Activated T-cell treated with anti-CD3 and anti-CD28 coated beads, Interleukin-2, amount 50 U/mL, for 24 hours (primary cell): ENCODE results near the gene FRMD1.

Experiments
- DNase-seq: peaks from one replicate; pipeline ENCODE4 v3.0.0-alpha.2; 2020
- H3K27ac Mint-ChIP-seq: 2 replicates; pipeline ENCODE4 v1.8.0; 2020; ENCODE audit warnings: mild to moderate bottlenecking, mixed read lengths
- H3K27me3 Mint-ChIP-seq: 2 replicates; pipeline ENCODE4 v1.8.0; 2020; ENCODE audit warnings: mixed read lengths
- H3K36me3 Mint-ChIP-seq: 2 replicates; pipeline ENCODE4 v1.8.0; 2020; ENCODE audit warnings: low read depth, mixed read lengths
- H3K4me1 Mint-ChIP-seq: 2 replicates; pipeline ENCODE4 v1.8.0; 2020; ENCODE audit warnings: low read depth, mixed read lengths
- H3K4me3 Mint-ChIP-seq: 2 replicates; pipeline ENCODE4 v1.8.0; 2020; ENCODE audit warnings: mild to moderate bottlenecking, moderate library complexity, mixed read lengths
- H3K9me3 Mint-ChIP-seq: 2 replicates; pipeline ENCODE4 v1.8.0; 2020; ENCODE audit warnings: mixed read lengths

FRMD1 gene

GRCh38 chr6:168042426-168043192, 36.4 kb downstream of the FRMD1 start:
- DNase-seq: no peak
- peaks cover 22% of the 10 kb centered on the region for H3K9me3 Mint-ChIP-seq
- no peak overlapping the region for H3K4me3 Mint-ChIP-seq
- H3K27ac Mint-ChIP-seq: no peak overlapping the region
- no peaks in the 10 kb centered on the region for H3K4me1 Mint-ChIP-seq
- H3K36me3 Mint-ChIP-seq: peaks cover 4% of the 10 kb centered on the region
- peaks cover 9% of the 10 kb centered on the region for H3K27me3 Mint-ChIP-seq

DNA sequence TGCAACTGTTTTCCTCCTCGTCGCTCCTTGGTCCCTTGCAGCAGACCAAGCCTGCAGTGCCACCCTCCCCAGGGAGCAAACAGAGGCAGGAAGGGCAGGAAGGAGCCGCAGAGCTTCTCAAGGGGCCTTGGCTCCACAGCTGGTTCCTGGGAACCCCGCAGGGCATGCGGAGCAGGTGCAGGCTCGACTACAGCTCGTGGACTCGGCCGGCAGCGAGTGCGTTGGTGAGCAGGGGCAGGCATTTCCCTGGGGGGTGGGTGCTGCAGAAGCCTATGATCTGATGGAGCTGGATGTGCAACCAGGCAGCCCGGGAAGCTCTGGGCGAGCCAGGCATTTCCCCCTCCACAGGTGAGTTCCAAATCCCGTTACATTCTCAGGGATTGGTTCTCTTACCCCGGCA, 37.1 kb downstream of the FRMD1 start:
- Mint-ChIP-seq H3K4me1 (no peaks in the 10 kb centered on the region), H3K36me3 (peaks cover 4% of the 10 kb centered on the region), H3K4me3 (no peak overlapping the region), H3K27me3 (peaks cover 16% of the 10 kb centered on the region), H3K27ac (no peak overlapping the region), H3K9me3 (peaks cover 22% of the 10 kb centered on the region)
- peak; percentile 18 for DNase-seq

DNA sequence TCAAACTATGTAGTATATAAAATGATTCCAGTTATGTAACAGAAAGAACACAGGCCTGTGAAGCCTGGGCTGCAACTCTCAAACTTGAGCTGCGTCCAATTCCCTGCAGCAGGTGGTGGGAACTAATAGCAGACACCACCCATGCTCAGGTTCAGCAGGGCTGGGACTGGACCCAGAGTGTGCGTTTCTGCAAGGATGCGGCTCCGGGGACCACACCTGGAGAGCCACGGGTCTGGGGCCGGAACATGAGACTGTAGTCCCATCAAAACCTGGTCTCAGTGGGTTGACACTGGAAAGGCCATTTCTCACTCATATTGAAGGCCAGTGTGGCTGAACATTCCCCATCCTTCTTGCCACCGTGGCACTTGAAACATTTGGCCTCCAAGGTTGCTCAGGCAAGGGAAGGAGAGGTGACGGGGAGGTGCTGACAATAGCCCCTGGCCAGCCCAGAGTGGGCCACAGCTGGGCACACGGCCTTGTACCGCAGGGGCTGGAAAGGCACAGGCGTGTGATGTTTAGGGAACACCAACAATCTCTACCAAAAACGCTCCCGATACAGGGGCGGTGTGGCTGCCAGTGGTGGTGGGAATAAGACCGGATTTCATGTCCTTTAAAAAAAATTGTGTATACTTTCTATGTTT, 38.0 kb downstream of the FRMD1 start:
- Mint-ChIP-seq H3K4me1 (peaks cover 2% of the 10 kb centered on the region), H3K9me3 (peaks cover 22% of the 10 kb centered on the region), H3K27ac (no peak overlapping the region)

GRCh38 chr6:168039849-168040248, 39.2 kb downstream of the FRMD1 start:
- peaks cover 36% of the 10 kb centered on the region for H3K27me3 Mint-ChIP-seq
- peaks cover 4% of the 10 kb centered on the region for H3K36me3 Mint-ChIP-seq
- H3K4me1 Mint-ChIP-seq: peaks cover 11% of the 10 kb centered on the region
- no peak for DNase-seq
- peaks cover 22% of the 10 kb centered on the region for H3K9me3 Mint-ChIP-seq
- H3K27ac Mint-ChIP-seq: no peak overlapping the region
- H3K4me3 Mint-ChIP-seq: no peak overlapping the region

More for the DNA sequence above, 38.0 kb downstream of the FRMD1 start:
- H3K36me3 Mint-ChIP-seq: peaks cover 4% of the 10 kb centered on the region
- no peak for DNase-seq
- no peak overlapping the region for H3K4me3 Mint-ChIP-seq
- peaks cover 24% of the 10 kb centered on the region for H3K27me3 Mint-ChIP-seq

GRCh38 chr6:168039301-168039700, 39.7 kb downstream of the FRMD1 start:
- Mint-ChIP-seq H3K27me3 (peaks cover 41% of the 10 kb centered on the region), H3K27ac (no peak overlapping the region), H3K4me1 (peaks cover 13% of the 10 kb centered on the region), H3K36me3 (peaks cover 4% of the 10 kb centered on the region), H3K4me3 (no peak overlapping the region), H3K9me3 (peaks cover 22% of the 10 kb centered on the region)
- no peak for DNase-seq

DNA sequence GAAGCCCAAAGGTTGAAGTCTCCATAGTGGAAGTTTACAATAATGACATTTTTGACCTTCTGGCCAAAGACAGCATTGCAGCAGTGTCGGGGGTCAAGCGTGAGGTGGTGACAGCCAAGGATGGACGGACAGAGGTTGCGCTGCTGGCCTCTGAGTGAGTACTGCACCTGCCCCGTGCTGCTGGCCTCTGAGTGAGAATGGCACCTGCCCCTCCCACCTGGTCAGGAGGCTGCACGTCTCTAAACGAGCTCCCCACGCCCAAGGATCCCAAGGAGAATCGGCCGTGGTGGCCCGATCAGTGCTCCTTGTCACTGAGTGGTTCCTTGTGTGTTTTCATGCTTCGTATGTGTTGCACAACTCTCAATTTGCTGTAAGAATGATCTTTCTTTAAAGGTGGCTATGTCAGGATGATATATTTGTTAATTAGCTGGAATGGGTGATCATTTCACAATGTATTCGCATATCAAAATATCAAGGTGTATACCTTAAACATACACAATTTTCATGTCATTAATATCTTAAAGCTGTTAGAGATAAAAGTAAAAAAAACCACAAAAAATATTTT, 40.4 kb downstream of the FRMD1 start:
- Mint-ChIP-seq H3K27ac (no peak overlapping the region), H3K27me3 (peaks cover 48% of the 10 kb centered on the region), H3K4me1 (peaks cover 13% of the 10 kb centered on the region), H3K4me3 (no peak overlapping the region), H3K9me3 (peaks cover 22% of the 10 kb centered on the region), H3K36me3 (peaks cover 4% of the 10 kb centered on the region)
- no peak for DNase-seq

GRCh38 chr6:168037856-168038255, 41.2 kb downstream of the FRMD1 start:
- no peak for DNase-seq
- H3K4me3 Mint-ChIP-seq: no peak overlapping the region
- H3K27ac Mint-ChIP-seq: no peak overlapping the region
- H3K36me3 Mint-ChIP-seq: peaks cover 4% of the 10 kb centered on the region
- peaks cover 55% of the 10 kb centered on the region for H3K27me3 Mint-ChIP-seq
- peaks cover 13% of the 10 kb centered on the region for H3K4me1 Mint-ChIP-seq
- H3K9me3 Mint-ChIP-seq: peaks cover 22% of the 10 kb centered on the region

DNA sequence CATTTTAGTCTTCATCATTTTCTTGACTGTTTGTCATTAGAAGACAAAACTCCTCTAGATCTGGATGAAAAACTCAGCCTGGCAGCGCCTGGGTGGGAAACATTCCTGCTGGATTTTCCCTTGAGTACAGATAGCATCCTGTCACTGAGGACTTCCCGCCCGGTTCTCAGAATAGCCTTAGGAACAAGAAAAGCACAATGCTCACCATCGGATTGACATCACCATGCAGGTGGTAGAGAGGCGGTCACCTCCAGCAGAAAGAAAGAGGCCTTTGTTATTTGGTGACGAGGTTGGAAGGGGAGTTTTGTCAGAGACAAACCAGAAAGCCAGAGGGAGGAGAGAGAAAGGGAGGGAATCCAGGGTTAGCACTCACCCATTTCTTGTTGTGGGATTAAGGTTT, 41.8 kb downstream of the FRMD1 start:
- Mint-ChIP-seq H3K36me3 (peaks cover 4% of the 10 kb centered on the region), H3K4me1 (peaks cover 13% of the 10 kb centered on the region), H3K27me3 (peaks cover 60% of the 10 kb centered on the region), H3K4me3 (no peak overlapping the region), H3K27ac (no peak overlapping the region), H3K9me3 (peaks cover 22% of the 10 kb centered on the region)
- DNase-seq: no peak

DNA sequence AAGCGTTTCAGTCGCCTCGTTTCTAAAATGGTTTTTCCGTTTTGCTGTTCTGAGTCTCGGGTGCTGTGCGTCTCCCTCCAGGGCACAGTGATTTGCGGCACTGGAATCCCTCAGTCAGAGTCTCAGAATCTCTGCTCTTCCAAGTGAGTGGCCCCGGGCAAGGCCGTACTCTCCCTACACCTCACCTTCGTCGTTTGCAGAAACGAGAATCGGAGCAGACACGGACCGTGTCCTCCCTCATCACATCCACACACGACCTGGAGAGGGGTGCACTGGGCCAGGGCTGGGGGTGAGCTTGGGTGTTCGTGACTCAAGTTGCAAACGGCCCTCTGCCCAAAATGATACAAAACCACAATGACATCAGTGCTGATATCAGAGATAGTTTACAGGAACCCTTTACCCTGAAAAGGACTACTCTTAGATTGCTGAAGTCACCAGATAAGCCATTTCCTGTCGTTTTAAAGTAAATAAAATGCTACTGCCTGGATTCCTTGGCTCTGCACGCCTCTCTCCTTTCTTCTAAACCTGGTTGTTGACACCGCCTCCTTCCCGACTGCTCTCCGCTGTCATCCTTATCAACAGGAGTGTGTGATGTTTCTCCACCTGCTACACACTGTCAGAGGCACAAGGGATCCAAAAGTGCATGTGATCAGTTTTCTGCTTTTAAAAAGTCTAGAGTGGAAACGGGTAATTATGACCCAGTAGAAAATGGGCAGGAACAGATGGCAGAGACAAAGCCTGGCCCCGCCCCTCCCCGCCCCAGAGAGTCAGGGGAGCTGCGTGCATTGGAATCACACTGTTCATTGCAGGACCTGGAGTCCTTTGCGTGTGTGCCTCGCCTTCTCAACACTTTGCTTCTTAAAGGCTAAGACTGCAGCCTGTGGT, 43.1 kb downstream of the FRMD1 start:
- peak overlapping the region; percentile 50 for H3K4me3 Mint-ChIP-seq

DNA sequence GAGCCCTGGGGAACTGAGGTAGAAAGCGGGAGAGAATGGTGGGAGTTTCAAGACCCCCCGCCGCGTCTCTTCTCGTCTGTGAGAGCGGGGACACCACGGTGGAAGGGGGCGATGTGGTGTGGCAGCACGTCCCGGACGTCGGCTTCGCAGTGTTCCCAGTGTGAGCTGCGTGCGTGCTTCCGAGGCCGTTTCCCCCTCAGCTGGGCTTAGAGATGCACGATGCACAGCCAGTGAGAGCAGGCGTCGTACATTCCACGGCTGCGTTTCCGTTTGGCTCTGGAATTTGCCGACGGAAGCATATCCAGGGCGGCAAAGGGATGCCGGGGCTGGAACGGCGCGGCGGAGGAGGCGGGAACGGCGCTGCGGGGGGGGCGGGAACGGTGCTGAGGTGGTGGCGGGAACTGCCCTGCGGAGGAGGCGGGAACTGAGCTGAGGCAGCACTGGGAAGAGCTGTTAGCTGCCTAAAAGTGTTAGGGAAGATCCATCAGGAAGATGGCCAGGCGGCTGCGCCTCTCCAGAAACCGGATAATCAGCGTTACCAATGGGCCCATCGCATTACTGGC, 43.8 kb downstream of the FRMD1 start:
- Mint-ChIP-seq H3K9me3 (peaks cover 19% of the 10 kb centered on the region), H3K27ac (no peak overlapping the region), H3K4me1 (peaks cover 13% of the 10 kb centered on the region), H3K27me3 (peaks cover 77% of the 10 kb centered on the region), H3K4me3 (peak overlapping the region; percentile 50), H3K36me3 (peaks cover 4% of the 10 kb centered on the region)
- DNase-seq: no peak

More for the DNA sequence above, 43.1 kb downstream of the FRMD1 start:
- Mint-ChIP-seq H3K4me1 (peaks cover 13% of the 10 kb centered on the region), H3K27ac (no peak overlapping the region), H3K36me3 (peaks cover 4% of the 10 kb centered on the region), H3K27me3 (peaks cover 74% of the 10 kb centered on the region), H3K9me3 (peaks cover 22% of the 10 kb centered on the region)
- DNase-seq: no peak

DNA sequence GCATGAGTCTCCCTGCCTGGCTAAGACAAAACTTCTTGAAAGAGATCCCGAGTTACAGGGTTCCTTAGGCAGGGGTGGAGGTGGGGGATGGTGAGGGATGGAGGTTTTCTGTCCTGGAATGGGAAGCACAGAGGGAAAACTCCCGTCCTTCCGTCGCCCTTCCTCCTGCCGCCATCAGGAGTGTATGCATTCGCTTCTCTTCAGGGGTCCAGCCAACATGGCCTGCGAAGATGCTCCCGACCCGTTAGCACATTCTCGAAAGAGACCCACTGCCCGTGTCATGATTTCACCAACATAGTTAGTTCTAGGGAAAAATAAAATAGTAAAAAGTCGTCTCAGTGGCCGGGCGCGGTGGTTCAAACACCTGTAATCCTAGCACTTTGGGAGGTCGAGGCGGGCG, 44.5 kb downstream of the FRMD1 start:
- peaks cover 13% of the 10 kb centered on the region for H3K4me1 Mint-ChIP-seq

GRCh38 chr6:168033791-168034190, 45.2 kb downstream of the FRMD1 start:
- Mint-ChIP-seq H3K9me3 (peaks cover 11% of the 10 kb centered on the region), H3K27me3 (peaks cover 80% of the 10 kb centered on the region), H3K4me3 (no peak overlapping the region), H3K27ac (no peak overlapping the region), H3K4me1 (peaks cover 13% of the 10 kb centered on the region), H3K36me3 (peaks cover 1% of the 10 kb centered on the region)
- DNase-seq: no peak

More for the DNA sequence above, 44.5 kb downstream of the FRMD1 start:
- H3K36me3 Mint-ChIP-seq: peaks cover 2% of the 10 kb centered on the region
- H3K27ac Mint-ChIP-seq: no peak overlapping the region
- H3K27me3 Mint-ChIP-seq: peaks cover 80% of the 10 kb centered on the region
- no peak for DNase-seq
- no peak overlapping the region for H3K4me3 Mint-ChIP-seq
- peaks cover 14% of the 10 kb centered on the region for H3K9me3 Mint-ChIP-seq

DNA sequence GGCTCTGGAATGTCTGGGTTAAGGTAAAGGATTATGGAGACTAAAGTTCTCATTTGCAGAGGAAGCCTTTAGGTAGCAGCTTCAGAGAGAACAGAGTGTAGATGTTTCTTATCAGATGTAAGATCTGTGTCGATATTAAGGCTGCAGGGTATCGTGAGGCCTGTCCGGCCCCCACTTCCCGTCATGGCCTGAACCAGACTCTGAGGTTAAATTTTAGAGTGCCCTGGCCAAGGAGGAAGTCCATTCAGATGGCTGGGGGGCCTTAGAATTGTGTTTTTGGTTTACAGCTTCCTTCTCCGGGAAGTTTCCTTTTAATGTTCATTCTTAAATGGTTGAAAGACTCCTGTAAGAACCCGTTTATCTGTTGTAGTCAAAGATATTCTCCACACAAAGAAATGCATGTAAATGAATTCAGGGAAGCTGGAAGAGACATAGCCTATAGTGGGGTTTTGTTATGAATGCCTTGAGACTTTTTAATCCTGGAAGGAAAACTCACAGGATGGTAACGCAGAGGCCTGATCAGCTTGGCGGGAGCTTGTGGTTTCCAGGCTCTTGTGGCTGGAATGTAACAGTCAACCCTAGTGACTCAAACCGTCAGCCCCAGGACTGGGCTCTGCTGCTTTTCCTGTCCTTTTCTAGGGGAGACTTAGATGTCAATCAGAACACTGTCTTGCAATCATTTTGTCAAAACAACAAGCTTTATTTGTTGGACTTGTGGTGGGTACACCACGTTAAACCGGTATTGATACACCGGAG, 46.8 kb downstream of the FRMD1 start:
- no peak overlapping the region for H3K4me3 Mint-ChIP-seq
- H3K27ac Mint-ChIP-seq: no peak overlapping the region
- no peaks in the 10 kb centered on the region for H3K36me3 Mint-ChIP-seq
- peaks cover 13% of the 10 kb centered on the region for H3K4me1 Mint-ChIP-seq
- H3K27me3 Mint-ChIP-seq: peaks cover 66% of the 10 kb centered on the region
- no peaks in the 10 kb centered on the region for H3K9me3 Mint-ChIP-seq
- no peak for DNase-seq
